Activated T-cell treated with anti-CD3 and anti-CD28 coated beads for 1 hour (primary cell): ENCODE measurements around the gene HOXA6.

Experiments
- DNase-seq: peaks from one replicate; pipeline ENCODE4 v3.0.0-alpha.2; 2020; ENCODE audit warnings: low read depth

The HOXA6 gene

GRCh38 chr7:27172823-27173510 is 25.4 kb upstream of the HOXA6 start:
- no peak for DNase-seq

GRCh38 chr7:27172315-27172774 is 24.8 kb upstream of the HOXA6 start:
- no peak for DNase-seq

- DNase-seq, result no peak
Measured at GRCh38 chr7:27171637-27172314, 24.2 kb upstream of the HOXA6 start.

- DNase-seq, result no peak
Measured at GRCh38 chr7:27171325-27171636, 23.7 kb upstream of the HOXA6 start.

- no peak for DNase-seq
Measured at GRCh38 chr7:27170426-27171324, 23.1 kb upstream of the HOXA6 start.

GRCh38 chr7:27169658-27170425 is 22.3 kb upstream of the HOXA6 start:
- no peak for DNase-seq

GRCh38 chr7:27168265-27168947 is 20.8 kb upstream of the HOXA6 start:
- no peak for DNase-seq

GRCh38 chr7:27167916-27168264 is 20.3 kb upstream of the HOXA6 start:
- DNase-seq, result no peak

- DNase-seq, result no peak
Measured at GRCh38 chr7:27166531-27167505, 19.2 kb upstream of the HOXA6 start.

GRCh38 chr7:27165996-27166530 is 18.5 kb upstream of the HOXA6 start:
- DNase-seq, result no peak

GRCh38 chr7:27165089-27165995 is 17.8 kb upstream of the HOXA6 start, which contains the start of gene HOXA9:
TSS of gene HOXA9 (minus strand) at chr7:27165537. CDS start at chr7:27165457, 80 bp downstream.
- no peak for DNase-seq

GRCh38 chr7:27164367-27165088 is 17.0 kb upstream of the HOXA6 start:
- DNase-seq, result no peak

- no peak for DNase-seq
Measured at GRCh38 chr7:27164045-27164366, 16.4 kb upstream of the HOXA6 start.

- DNase-seq, result no peak
Measured at GRCh38 chr7:27163288-27164044, 15.9 kb upstream of the HOXA6 start.

GRCh38 chr7:27162561-27163287 is 15.2 kb upstream of the HOXA6 start:
- DNase-seq, result no peak

- DNase-seq, result no peak
Measured at GRCh38 chr7:27161721-27162560, 14.4 kb upstream of the HOXA6 start.
